ENCODE data around the gene RAP1A. TPM values are rescaled to one million over a fixed set of nuclear protein-coding genes. Genes with fewer than 3 reads are reported as not detected.

Gene RAP1A
- total and polyA plus RNA-seq, 2 donors (not counting 3 experiments of a cell fraction or from before 2014, with no cell fraction given), result 17.8 to 56.4 TPM

- H2AFZ ChIP-seq (ENCODE audit: low read depth, low read length), result no peak overlapping the region
- TF ChIP-seq POLR2AphosphoS5 (IDR thresholded peaks at IDR 0.05; ENCODE audit: insufficient read depth, low read depth, low read length), result no peak
- TF ChIP-seq MAX (IDR thresholded peaks at IDR 0.05; ENCODE audit: insufficient read depth, insufficient read length), result no peak
- no peak for TF ChIP-seq FOS (IDR thresholded peaks at IDR 0.05; ENCODE audit: borderline replicate concordance, insufficient read depth, low read length)
- no peak for TF ChIP-seq GATA2 (IDR thresholded peaks at IDR 0.05; ENCODE audit: insufficient read depth, insufficient read length, low read depth, low read length)
- TF ChIP-seq JUN (IDR thresholded peaks at IDR 0.05; ENCODE audit: borderline replicate concordance, insufficient read depth, insufficient read length, low read depth), result no peak
- no peak for TF ChIP-seq EZH2 (IDR thresholded peaks at IDR 0.05; ENCODE audit: borderline replicate concordance, low read depth, low read length, severe bottlenecking)
- TF ChIP-seq CTCF (IDR thresholded peaks at IDR 0.05; ENCODE audit: extremely low read depth in 1 of 2, insufficient read depth in 1 of 2, low read depth in 1 of 2, low read length in 2 of 2), result no peak
- no peak for TF ChIP-seq MYC (IDR thresholded peaks at IDR 0.05; ENCODE audit: low read depth, low read length)
- TF ChIP-seq POLR2A (IDR thresholded peaks at IDR 0.05; ENCODE audit: low read depth, low read length), result no peak
- H3K79me2 ChIP-seq (ENCODE audit: control insufficient read depth, insufficient read depth, low read length), result no peaks in the 10 kb centered on the region
- H3K9me3 ChIP-seq (replicated peaks; ENCODE audit: control insufficient read depth, insufficient read depth, low read length), result no peaks in the 10 kb centered on the region
- no peaks in the 10 kb centered on the region for H3K27me3 ChIP-seq (ENCODE audit: control insufficient read depth in 2 of 2, insufficient read depth in 2 of 2, low read length in 2 of 2)
- DNase-seq (ENCODE audit: low read depth, low spot score) (no peak), FAIRE-seq (no peak)
- H3K4me2 ChIP-seq (ENCODE audit: insufficient read depth, low read length), result no peak overlapping the region
- H3K9me1 ChIP-seq (replicated peaks; ENCODE audit: control insufficient read depth, extremely low read depth, insufficient read depth, low read length), result no peaks in the 10 kb centered on the region
- H3K4me3 ChIP-seq (replicated peaks in 1 of 3; ENCODE audit: insufficient read depth in 1 of 3, low read depth in 1 of 3, low read length in 3 of 3), result no peak overlapping the region
- no peaks in the 10 kb centered on the region for H4K20me1 ChIP-seq (replicated peaks; ENCODE audit: control insufficient read depth, extremely low read depth, insufficient read depth, low read length)
- ChIA-PET POLR2A (no interaction called here), CTCF (interaction anchor here (0.7 kb wide), 1 partner anchor 11 kb away, joined by 3 read pairs; no protein-coding TSS in a partner anchor)
- no peak overlapping the region for H3K9ac ChIP-seq (replicated peaks; ENCODE audit: extremely low read depth, insufficient read depth, low read length)
- H3K36me3 ChIP-seq (ENCODE audit: control insufficient read depth in 2 of 2, extremely low read depth in 1 of 2, insufficient read depth in 2 of 2, low read length in 2 of 2), result peaks cover 2 to 11% of the 10 kb centered on the region in 2 experiments
- no TSS peak for BruUV-seq (replicated peaks)
- no peak overlapping the region for H3K27ac ChIP-seq (ENCODE audit: insufficient read depth, low read depth, low read length)
- dilution Hi-C loops (cut with MboI; ENCODE audit: extremely low pct_ligation_motif_present, low sequenced_read_pairs), result no loop called here
- intact Hi-C loops (cut with micrococcal nuclease), result no loop called here
- no peaks in the 10 kb centered on the region for H3K4me1 ChIP-seq (ENCODE audit: control insufficient read depth, extremely low read depth, insufficient read depth, low read length)
These were observed 84.7 kb downstream of the RAP1A start for GRCh38 chr1:111704240-111704639.
